Urothelium cell line (cell line): ENCODE data around the gene EFHD1.
"Not testable (repeated sequence)": the region's sequence is repeated elsewhere in the genome, so short reads cannot be mapped to it uniquely, and the experiment has no call there.

Experiments used
- DNase-seq: peaks from one replicate; pipeline ENCODE4 v3.0.0; 2011; ENCODE audit warnings: low spot score, mixed read lengths
- FAIRE-seq: peaks from 2 replicates; lab custom pipeline; 2011; peaks lifted over from hg19 to GRCh38; lab: Jason Lieb, UNC

The EFHD1 gene

GRCh38 chr2:232646726-232647125, 13.3 kb downstream of the EFHD1 start:
- FAIRE-seq = no peak
- no peak for DNase-seq

DNA sequence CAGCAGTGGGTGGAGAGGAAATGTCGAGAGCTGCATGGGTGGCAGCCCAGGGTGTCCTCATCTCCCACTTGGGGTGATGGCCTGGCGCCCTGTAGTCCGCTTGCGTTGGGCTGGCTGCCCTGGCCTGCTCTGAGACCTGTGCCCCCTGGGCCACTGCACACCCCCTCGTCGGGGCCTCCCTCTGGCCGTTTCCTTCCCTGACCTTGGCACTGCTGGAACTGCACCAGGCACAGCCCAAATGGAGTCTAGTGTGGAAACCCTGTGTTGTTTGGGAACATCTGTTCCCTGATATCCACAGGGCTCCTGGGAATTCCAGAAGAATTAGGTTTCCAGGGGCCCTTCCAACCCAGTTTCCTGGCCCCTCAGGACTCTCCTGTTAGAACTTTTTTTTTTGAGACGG, 13.9 kb downstream of the EFHD1 start:
- DNase-seq (no peak), FAIRE-seq (no peak)

- no peak for FAIRE-seq
Observed at GRCh38 chr2:232649033-232649432, 15.6 kb downstream of the EFHD1 start.

DNA sequence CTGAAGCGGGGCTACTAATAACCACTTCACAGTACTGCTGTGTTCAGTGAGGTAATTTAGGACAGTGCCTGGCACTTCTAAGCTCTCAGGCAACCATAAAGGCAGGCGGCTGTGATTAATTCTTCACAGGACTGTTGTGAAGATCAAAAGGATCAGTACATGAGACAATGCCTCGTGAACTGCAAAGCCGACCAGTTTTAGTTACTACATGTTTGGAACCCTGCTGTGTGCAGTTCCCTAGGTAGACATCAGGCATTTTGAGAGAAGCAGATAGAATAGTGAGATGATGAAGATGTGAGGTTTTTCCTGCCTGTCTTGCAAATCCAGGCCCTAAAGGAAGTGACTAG, 19.1 kb downstream of the EFHD1 start:
- FAIRE-seq (no peak), DNase-seq (no peak)

More at GRCh38 chr2:232649033-232649432, 15.6 kb downstream of the EFHD1 start:
- no peak for DNase-seq

- no peak for DNase-seq
- no peak for FAIRE-seq
Observed at GRCh38 chr2:232653441-232653840, 20.0 kb downstream of the EFHD1 start.

DNA sequence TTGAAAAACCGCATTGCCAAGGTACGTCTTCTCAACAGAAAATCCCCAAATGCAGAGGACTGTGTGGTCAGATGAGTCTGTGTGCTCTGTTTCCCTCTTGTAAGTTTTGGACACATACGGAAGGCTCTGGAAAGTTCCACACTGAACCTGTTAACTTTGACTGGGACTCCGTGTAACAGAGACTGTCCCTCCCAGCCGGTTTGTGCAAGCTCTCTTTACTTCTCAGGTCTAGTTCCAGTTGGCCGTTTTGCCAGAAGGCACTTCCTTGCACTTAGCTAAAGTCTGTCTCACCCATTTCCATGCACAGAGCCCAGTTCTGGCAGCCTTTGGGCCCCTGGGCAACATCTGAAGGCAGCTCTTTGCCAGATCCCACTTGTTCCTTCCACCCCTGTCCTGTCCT, 22.0 kb downstream of the EFHD1 start:
- DNase-seq (no peak), FAIRE-seq (no peak)

- no peak for DNase-seq
- FAIRE-seq = no peak
Observed at GRCh38 chr2:232658217-232658785, 24.9 kb downstream of the EFHD1 start.

DNA sequence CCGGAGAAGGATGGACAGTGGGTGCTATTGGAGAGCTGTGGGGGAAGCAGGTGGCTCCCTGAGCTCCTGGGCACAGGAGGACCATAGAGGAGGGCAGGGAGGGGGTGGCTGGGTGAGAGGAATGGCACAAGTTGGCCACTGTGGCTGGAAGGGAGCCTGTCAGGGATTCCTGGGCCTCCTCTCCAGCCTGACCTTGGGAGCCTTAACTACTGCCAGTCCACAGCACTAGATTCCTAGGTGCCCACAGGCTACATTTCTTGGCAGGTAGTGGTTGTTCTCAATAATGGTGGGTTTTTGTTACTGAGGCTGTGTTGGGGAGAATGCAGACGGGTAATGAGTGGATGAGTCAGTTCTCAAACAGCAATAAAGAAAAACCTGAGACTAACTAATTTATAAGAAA, 26.0 kb downstream of the EFHD1 start:
- FAIRE-seq = no peak
- DNase-seq = no peak

GRCh38 chr2:232662486-232663260, 29.3 kb downstream of the EFHD1 start:
- DNase-seq = no peak
- no peak for FAIRE-seq

- FAIRE-seq (no peak), DNase-seq (no peak)
Observed at GRCh38 chr2:232666051-232666805, 32.8 kb downstream of the EFHD1 start.

GRCh38 chr2:232667989-232668583, 34.7 kb downstream of the EFHD1 start:
- DNase-seq (no peak), FAIRE-seq (no peak)

DNA sequence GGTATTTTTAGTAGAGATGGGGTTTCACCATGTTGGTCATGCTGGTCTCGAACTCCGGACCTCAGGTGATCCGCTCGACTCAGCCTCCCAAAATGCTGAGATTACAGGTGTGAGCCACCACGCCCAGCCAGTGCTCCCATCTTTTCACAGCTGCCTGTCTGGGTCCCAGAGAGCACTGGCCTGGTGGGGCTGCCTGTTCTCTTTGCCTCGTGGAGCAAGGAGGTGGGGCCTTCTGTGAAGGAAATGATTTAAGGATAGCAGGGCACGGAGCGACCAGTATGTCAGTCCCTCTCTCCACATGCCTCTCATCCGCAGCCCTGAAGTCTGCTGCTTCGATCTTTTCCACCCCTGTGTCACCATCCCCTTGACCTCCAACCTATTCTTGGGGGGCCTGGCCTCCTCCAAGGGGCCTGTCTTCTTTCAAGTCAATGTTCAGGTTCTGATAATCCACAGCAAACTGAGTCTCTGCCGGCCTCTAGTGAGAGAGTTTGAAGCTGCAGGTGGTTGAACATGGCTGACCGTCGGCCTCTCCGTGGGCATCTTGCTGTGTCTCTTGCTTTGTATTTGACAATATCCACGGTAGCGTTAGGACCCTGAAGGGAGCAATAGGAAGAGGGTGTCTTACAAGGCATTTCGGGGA, 35.5 kb downstream of the EFHD1 start:
- DNase-seq = no peak
- no peak for FAIRE-seq

DNA sequence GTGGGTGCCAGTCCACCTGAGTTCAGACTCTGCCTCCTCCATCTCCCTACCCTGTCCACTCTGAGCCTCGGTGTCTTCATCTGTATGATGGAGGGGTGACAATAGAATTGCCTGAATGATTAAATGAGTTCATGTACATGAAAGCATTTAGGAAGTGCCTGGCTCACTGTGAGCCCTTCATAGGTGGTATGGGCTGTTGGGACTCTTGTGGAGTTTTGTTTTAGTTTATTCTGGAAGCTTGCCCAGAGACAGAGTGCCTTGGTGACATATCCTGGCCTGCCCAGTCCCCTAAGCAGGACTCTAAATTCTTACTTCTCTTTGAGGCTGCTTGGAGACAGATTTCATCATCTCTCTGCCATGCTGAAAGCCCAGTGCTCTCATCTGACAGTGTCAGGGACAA, 39.2 kb downstream of the EFHD1 start:
- DNase-seq (no peak), FAIRE-seq (no peak)

DNA sequence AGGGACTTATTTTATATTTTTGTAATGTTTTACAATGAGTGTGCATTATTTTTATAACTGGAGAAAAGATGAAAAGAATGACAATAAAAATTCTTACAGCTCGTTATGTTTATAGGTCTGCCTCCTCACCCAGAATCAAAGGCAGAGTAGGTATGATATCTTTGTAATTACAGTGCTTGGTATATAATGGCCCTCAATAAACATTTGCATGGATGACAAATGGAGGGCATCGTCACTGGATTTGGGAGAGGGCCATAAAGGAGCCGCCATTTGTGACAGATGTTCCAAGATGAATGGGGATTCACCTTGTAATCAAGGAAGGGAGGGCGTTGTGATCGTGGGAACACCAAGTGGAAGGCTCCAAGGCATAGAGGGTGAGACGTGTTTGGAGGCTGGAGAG, 41.1 kb downstream of the EFHD1 start:
- DNase-seq (no peak), FAIRE-seq (no peak)

DNA sequence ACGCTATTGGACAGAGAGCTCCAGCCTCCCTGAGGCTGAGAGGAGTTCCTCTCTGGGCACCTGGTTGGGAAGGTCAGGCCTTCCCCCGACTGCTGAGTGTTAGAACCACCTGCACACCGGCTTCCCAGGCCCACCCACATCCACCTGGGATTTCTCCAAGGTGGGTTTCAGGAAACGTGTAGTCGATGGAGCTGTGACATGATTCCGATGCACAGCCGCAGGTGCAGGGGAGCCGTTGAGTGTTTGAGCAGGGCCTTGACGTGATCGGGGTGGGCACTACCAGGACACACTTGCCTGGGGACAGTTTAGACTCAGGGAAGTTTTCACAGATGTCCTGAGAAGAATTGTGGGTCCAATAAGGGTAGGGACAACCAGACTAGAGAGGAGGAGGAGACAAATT, 42.0 kb downstream of the EFHD1 start:
- FAIRE-seq (no peak), DNase-seq (no peak)

DNA sequence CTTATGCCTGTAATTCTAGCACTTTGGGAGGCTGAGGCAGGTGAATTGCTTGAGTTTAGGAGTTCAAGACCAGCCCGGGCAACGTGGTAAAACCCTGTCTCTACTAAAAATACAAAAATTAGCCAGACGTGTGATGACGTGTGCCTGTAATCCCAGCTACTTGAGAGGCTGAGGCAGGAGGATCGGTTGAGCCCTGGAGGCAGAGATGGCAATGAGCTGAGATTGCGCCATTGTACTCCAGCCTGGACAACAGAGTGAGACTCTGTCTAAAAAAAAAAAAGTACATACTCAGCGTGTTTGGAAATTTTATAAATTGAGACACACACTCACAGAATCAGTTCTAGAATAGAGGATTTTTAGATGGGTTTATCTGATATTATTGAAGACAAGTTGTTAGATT, 46.6 kb downstream of the EFHD1 start:
- DNase-seq = no peak
- no peak for FAIRE-seq

DNA sequence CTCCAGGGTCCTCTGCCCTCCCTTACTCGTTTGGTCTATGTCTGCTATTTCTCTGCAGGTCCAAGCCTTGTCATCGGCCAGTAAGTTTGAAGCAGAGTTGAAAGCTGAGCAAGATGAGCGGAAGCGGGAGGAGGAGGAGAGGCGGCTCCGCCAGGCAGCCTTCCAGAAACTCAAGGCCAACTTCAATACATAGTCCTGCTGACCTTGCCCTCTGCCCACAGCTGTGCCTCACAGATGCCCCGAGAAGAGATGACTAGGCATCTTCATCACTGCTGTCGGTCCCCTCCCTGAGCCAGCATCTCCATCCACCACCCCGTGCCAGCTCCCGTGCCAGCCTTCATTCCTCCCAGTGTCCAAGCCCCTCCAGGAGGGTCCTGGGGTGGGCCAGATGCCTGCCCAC, 48.1 kb downstream of the EFHD1 start:
- FAIRE-seq = no peak
- DNase-seq = no peak

DNA sequence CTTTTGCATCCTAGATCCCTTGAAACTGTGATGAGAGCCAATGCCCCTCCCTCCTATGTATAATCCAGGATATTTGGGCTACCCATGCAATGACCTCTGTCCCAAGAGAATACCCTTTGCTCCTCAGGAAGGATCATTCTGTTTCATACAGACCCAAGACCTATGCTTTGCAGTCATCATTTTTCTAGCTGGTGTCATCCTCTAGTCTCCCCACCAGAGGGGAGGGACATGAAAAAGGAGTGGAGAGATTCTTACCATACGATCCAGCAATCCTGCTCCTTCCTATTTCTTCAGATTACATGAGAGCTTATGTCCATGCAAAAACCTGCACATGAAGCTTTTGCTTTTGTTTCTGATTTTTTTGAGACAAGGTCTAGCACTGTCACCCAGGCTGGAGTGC, 50.0 kb downstream of the EFHD1 start:
- FAIRE-seq = no peak
- no peak for DNase-seq

- DNase-seq, FAIRE-seq: not testable (repeated sequence)
Observed at GRCh38 chr2:232685391-232685790, 52.0 kb downstream of the EFHD1 start.

GRCh38 chr2:232687382-232688160, 54.2 kb downstream of the EFHD1 start:
- FAIRE-seq (no peak), DNase-seq (no peak)
